H1 (cell line): ENCODE measurements around the gene TTC3. TPM values are rescaled to one million over a fixed set of nuclear protein-coding genes. Genes with fewer than 3 reads are reported as not detected.

Experiments used
- NANOG ChIP-seq: IDR thresholded peaks from 2 replicates; pipeline ENCODE4 v1.6.1; 2011; ENCODE audit warnings: low read length, low read depth, mild to moderate bottlenecking, inconsistent platforms; ENCODE audit not compliant: insufficient read depth, poor library complexity, severe bottlenecking
- SAP30 ChIP-seq: fragments of 300-600 bp; sonication (generic); IDR thresholded peaks from 2 replicates; pipeline ENCODE4 v1.7.1; 2012; ENCODE audit warnings: low read length, moderate library complexity, mild to moderate bottlenecking, inconsistent platforms; ENCODE audit not compliant: insufficient read depth, insufficient replicate concordance
- TBP ChIP-seq: IDR thresholded peaks from 2 replicates; pipeline ENCODE4 v1.6.1; 2011; ENCODE audit warnings: low read depth, low read length, improper control_type of control experiment
- polyA plus RNA-seq, 7 experiments: library from polyadenylated mRNA; depleted of rRNA in 3 of 7; stranded (reverse) in 5 of 7; unstranded in 2 of 7; fragments of >200 nt in 5 of 7; fragments of 200-250 nt in 2 of 7; gene quantifications; 1 replicate in 5 of 7; 2 replicates in 1 of 7; 4 replicates in 1 of 7; pipeline versions ENCODE4 v1.2.1 to v1.2.3, GENCODE V29; 2011 to 2013; ENCODE audit warnings: missing spikeins in 2 of 7, mixed read lengths in 2 of 7
- total RNA-seq: library from RNA; stranded (reverse); fragmentation: NEBNext Ultra II Directional; extraction: Animal tissue kit (Norgen Biotek cat#: 25700); gene quantifications from 2 replicates; pipeline ENCODE4 v1.2.1, GENCODE V29; 2021

TTC3 gene
- total and polyA plus RNA-seq, 2 of the 8 experiments (the other 6 are each of a cell fraction or from before 2014, with no cell fraction given), result 11.0 to 36.2 TPM

DNA sequence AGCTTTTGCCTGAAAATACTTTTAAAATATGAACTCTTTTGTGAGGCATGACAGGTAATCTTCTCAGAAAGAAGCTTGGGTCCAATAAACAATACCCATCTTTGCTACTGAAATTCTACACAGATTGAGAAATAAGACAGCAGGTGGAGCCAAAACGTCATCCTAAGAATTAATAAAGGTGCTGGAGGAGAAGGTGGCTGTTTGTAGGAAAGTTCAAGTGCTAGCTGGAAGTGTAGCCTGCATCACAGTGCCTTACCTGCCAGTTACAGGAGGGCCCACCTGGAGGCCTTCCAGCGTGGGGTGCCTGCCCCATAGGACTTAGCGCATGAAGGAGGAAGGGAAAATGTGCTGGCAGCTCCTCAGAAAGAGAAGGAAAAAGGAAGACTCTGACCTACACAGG, 93.7 kb downstream of the TTC3 start (continued):
- TF ChIP-seq NANOG (no peak), SAP30 (no peak), TBP (no peak)
